Neural progenitor cell (in vitro differentiated cells): Measurements from ENCODE around the gene WAC. TPM values are rescaled to one million over a fixed set of nuclear protein-coding genes. Genes with fewer than 3 reads are reported as not detected.

Source experiments
- DNase-seq: peaks from one replicate; pipeline ENCODE4 v3.0.0-alpha.2; 2016; ENCODE audit warnings: low spot score
- H2AFZ ChIP-seq: fragments of 200-600 bp; sonication (generic); replicated peaks from 2 replicates; pipeline ENCODE4 v1.6.1; 2016; ENCODE audit warnings: antibody characterized with exemption
- H3F3A ChIP-seq: fragments of 200-600 bp; sonication (generic); 2 replicates; pipeline ENCODE4 v1.6.1; 2016; ENCODE audit warnings: antibody characterized with exemption, low read depth
- H3K27ac ChIP-seq: fragments of 200-600 bp; sonication (generic); 2 replicates; pipeline ENCODE4 v1.5.1; 2016; ENCODE audit warnings: mild to moderate bottlenecking
- H3K27me3 ChIP-seq: fragments of 200-600 bp; sonication (generic); 2 replicates; pipeline ENCODE4 v1.6.1; 2016; ENCODE audit warnings: mild to moderate bottlenecking, moderate library complexity
- H3K36me3 ChIP-seq: fragments of 200-600 bp; sonication (generic); 2 replicates; pipeline ENCODE4 v1.5.1; 2016
- H3K4me1 ChIP-seq: fragments of 200-600 bp; sonication (generic); 2 replicates; pipeline ENCODE4 v1.6.1; 2016; ENCODE audit warnings: mixed run types
- H3K4me2 ChIP-seq: fragments of 200-600 bp; sonication (generic); 2 replicates; pipeline ENCODE4 v1.6.1; 2016
- H3K4me3 ChIP-seq: fragments of 200-600 bp; sonication (generic); 2 replicates; pipeline ENCODE4 v1.5.1; 2016
- H3K79me2 ChIP-seq: fragments of 200-600 bp; sonication (generic); 2 replicates; pipeline ENCODE4 v1.6.1; 2016; ENCODE audit warnings: low read depth
- H3K9ac ChIP-seq: fragments of 200-600 bp; sonication (generic); 2 replicates; pipeline ENCODE4 v1.6.1; 2016
- H3K9me3 ChIP-seq: fragments of 200-600 bp; sonication (generic); 2 replicates; pipeline ENCODE4 v1.5.1; 2016; ENCODE audit warnings: low read depth
- H4K20me1 ChIP-seq: fragments of 200-600 bp; sonication (generic); 2 replicates; pipeline ENCODE4 v1.6.1; 2016; ENCODE audit warnings: low read depth
- H3K27ac Mint-ChIP-seq: 3 replicates; pipeline ENCODE4 v1.8.0; 2021; ENCODE audit warnings: mixed read lengths
- H3K27me3 Mint-ChIP-seq: 2 replicates; pipeline ENCODE4 v1.8.0; 2022; ENCODE audit warnings: low read depth, mild to moderate bottlenecking, inconsistent platforms, moderate library complexity, mixed read lengths; ENCODE audit not compliant: insufficient read depth
- H3K36me3 Mint-ChIP-seq: 3 replicates; pipeline ENCODE4 v1.8.0; 2021; ENCODE audit warnings: mixed read lengths
- H3K4me1 Mint-ChIP-seq: 3 replicates; pipeline ENCODE4 v1.8.0; 2021; ENCODE audit warnings: mixed read lengths
- H3K4me3 Mint-ChIP-seq: 3 replicates; pipeline ENCODE4 v1.8.0; 2021; ENCODE audit warnings: mild to moderate bottlenecking, moderate library complexity, mixed read lengths
- H3K9me3 Mint-ChIP-seq: 3 replicates; pipeline ENCODE4 v1.8.0; 2020; ENCODE audit warnings: mixed read lengths
- EZH2 ChIP-seq: fragments of 200-600 bp; sonication (generic); IDR thresholded peaks from 2 replicates; pipeline ENCODE4 v1.6.1; 2017; ENCODE audit warnings: antibody characterized with exemption, mild to moderate bottlenecking, moderate library complexity
- EZH2phosphoT487 ChIP-seq: fragments of 200-600 bp; sonication (generic); IDR thresholded peaks from 2 replicates; pipeline ENCODE4 v1.6.1; 2017; ENCODE audit warnings: antibody characterized with exemption
- total RNA-seq: library from RNA; depleted of rRNA; stranded (reverse); fragments of >200 nt; gene quantifications from 2 replicates; pipeline ENCODE4 v1.2.3, GENCODE V29; 2015; ENCODE audit warnings: low replicate concordance
- TF ChIP-seq, protein P1 (sequence below): fragments of 200-600 bp; sonication (generic); IDR thresholded peaks from 2 replicates; pipeline ENCODE4 v1.5.1; 2017; ENCODE audit warnings: antibody characterized with exemption, mild to moderate bottlenecking

WAC gene
- total RNA-seq, 1 donor from 2014 or later = 174 TPM

DNA sequence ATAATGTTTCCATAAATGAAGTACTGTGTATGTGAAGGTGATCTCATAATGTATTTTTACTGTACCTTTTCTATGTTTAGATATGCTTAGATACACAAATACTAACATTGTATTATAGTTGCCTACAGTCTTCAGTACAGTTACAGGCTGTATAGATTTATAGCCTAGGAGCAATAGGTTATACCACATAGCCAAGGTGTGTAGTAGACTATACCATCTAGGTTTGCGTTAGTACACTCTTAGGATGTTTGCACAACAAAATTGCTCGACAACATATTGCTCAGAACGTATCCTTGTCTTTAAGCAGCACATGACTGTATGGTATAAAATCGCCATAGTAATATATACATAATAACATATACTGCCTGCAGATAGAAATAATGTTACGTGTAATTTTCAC lies 42.9 kb downstream of the WAC start:
- no peak overlapping the region for H3K27ac ChIP-seq
- H3K4me1 ChIP-seq = no peaks in the 10 kb centered on the region
- no peak overlapping the region for H3K4me2 ChIP-seq
- H2AFZ ChIP-seq = no peak overlapping the region
- no peak overlapping the region for H3K9ac ChIP-seq
- H3K9me3 ChIP-seq = no peaks in the 10 kb centered on the region
- no peak overlapping the region for H3K4me3 Mint-ChIP-seq
- DNase-seq = no peak
- H3K27ac Mint-ChIP-seq = no peak overlapping the region
- H3K27me3 ChIP-seq = no peaks in the 10 kb centered on the region
- H3K9me3 Mint-ChIP-seq = no peaks in the 10 kb centered on the region
- H3K27me3 Mint-ChIP-seq = no peaks in the 10 kb centered on the region
- H3K4me1 Mint-ChIP-seq = peaks cover 5% of the 10 kb centered on the region
- no peak overlapping the region for H3K4me3 ChIP-seq
- peaks cover 6% of the 10 kb centered on the region for H3K36me3 ChIP-seq
- peaks cover 100% of the 10 kb centered on the region for H3K79me2 ChIP-seq
- peaks cover 5% of the 10 kb centered on the region for H3F3A ChIP-seq
- H3K36me3 Mint-ChIP-seq = peaks cover 24% of the 10 kb centered on the region
- peaks cover 100% of the 10 kb centered on the region for H4K20me1 ChIP-seq
- TF ChIP-seq EZH2phosphoT487 (no peak), EZH2 (no peak)
- TF ChIP-seq, protein P1, sequence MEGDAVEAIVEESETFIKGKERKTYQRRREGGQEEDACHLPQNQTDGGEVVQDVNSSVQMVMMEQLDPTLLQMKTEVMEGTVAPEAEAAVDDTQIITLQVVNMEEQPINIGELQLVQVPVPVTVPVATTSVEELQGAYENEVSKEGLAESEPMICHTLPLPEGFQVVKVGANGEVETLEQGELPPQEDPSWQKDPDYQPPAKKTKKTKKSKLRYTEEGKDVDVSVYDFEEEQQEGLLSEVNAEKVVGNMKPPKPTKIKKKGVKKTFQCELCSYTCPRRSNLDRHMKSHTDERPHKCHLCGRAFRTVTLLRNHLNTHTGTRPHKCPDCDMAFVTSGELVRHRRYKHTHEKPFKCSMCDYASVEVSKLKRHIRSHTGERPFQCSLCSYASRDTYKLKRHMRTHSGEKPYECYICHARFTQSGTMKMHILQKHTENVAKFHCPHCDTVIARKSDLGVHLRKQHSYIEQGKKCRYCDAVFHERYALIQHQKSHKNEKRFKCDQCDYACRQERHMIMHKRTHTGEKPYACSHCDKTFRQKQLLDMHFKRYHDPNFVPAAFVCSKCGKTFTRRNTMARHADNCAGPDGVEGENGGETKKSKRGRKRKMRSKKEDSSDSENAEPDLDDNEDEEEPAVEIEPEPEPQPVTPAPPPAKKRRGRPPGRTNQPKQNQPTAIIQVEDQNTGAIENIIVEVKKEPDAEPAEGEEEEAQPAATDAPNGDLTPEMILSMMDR = no peak

DNA sequence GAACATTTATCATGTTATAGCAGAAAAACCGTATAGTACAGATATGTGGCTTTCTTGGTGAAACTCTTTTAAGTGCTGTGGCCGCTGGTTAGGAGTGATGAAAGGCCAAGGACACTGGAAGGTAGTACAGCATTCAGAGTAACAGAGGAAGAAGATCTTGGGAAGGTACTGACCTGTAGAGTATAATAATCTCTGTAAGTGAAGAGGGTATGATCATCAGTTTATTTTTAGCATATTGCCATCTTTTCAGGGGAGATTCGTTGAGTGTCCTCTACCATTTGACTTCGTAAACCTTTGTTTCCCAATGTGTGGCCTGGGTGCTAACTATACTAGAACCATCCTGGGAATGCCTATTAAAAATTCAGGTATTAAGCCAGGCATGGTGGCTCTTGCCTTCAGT lies 44.6 kb downstream of the WAC start:
- Mint-ChIP-seq H3K36me3 (peaks cover 26% of the 10 kb centered on the region), H3K4me1 (peaks cover 5% of the 10 kb centered on the region), H3K27me3 (no peaks in the 10 kb centered on the region), H3K4me3 (no peak overlapping the region), H3K9me3 (no peaks in the 10 kb centered on the region), H3K27ac (no peak overlapping the region)
- no peaks in the 10 kb centered on the region for H3K4me1 ChIP-seq
- peaks cover 6% of the 10 kb centered on the region for H3F3A ChIP-seq
- TF ChIP-seq, protein P1 = no peak
- TF ChIP-seq EZH2phosphoT487 = no peak
- H3K4me3 ChIP-seq = no peak overlapping the region
- H2AFZ ChIP-seq = no peak overlapping the region
- H4K20me1 ChIP-seq = peaks cover 100% of the 10 kb centered on the region
- H3K4me2 ChIP-seq = no peak overlapping the region
- H3K79me2 ChIP-seq = peaks cover 100% of the 10 kb centered on the region
- no peak overlapping the region for H3K27ac ChIP-seq
- H3K9ac ChIP-seq = no peak overlapping the region
- no peak for DNase-seq
- no peaks in the 10 kb centered on the region for H3K9me3 ChIP-seq
- no peaks in the 10 kb centered on the region for H3K27me3 ChIP-seq
- peaks cover 6% of the 10 kb centered on the region for H3K36me3 ChIP-seq

DNA sequence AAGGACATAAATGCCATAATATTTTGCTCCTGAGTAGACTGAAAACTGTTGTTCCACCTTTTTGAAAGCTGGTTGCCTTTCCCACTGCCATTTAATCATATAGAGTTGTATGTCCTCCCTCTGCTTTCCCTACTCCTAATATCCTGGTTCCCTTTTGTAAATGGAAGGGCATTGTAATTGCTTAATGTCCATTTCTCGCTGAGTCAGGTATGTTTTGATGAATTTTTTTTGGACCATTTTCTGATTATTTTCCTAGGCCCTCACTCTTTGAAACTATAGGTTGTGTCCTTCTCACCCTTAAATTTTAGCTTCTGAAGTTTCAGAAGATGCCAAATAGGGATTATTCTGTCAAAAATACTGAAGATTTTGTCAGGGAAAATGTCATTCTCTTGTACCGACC lies 45.5 kb downstream of the WAC start:
- TF ChIP-seq EZH2phosphoT487 (no peak), EZH2 (no peak)
- TF ChIP-seq, protein P1 = no peak
- Histone ChIP-seq H3K27me3 (no peaks in the 10 kb centered on the region), H3K9ac (no peak overlapping the region), H2AFZ (no peak overlapping the region), H3K79me2 (peaks cover 100% of the 10 kb centered on the region), H3K27ac (no peak overlapping the region), H3K4me2 (no peak overlapping the region), H3F3A (peaks cover 6% of the 10 kb centered on the region), H4K20me1 (peaks cover 100% of the 10 kb centered on the region), H3K9me3 (no peaks in the 10 kb centered on the region), H3K36me3 (peaks cover 14% of the 10 kb centered on the region), H3K4me3 (no peak overlapping the region), H3K4me1 (no peaks in the 10 kb centered on the region)
- no peak overlapping the region for H3K4me3 Mint-ChIP-seq
- H3K36me3 Mint-ChIP-seq = peaks cover 23% of the 10 kb centered on the region
- no peaks in the 10 kb centered on the region for H3K9me3 Mint-ChIP-seq
- DNase-seq = no peak
- no peaks in the 10 kb centered on the region for H3K27me3 Mint-ChIP-seq
- no peak overlapping the region for H3K27ac Mint-ChIP-seq
- H3K4me1 Mint-ChIP-seq = peaks cover under 1% of the 10 kb centered on the region
